ENCODE measurements around the gene LILRB4. TPM values are rescaled to one million over a fixed set of nuclear protein-coding genes. Genes with fewer than 3 reads are reported as not detected.

LILRB4 gene
- total RNA-seq, 1 donor from 2014 or later: not detected

- Histone ChIP-seq H3K36me3 (ENCODE audit: insufficient read depth, low read length) (no peaks in the 10 kb centered on the region), H3K27me3 (ENCODE audit: insufficient read depth, low read length) (no peaks in the 10 kb centered on the region), H2AFZ (ENCODE audit: low read depth, low read length) (no peak overlapping the region), H3K9ac (ENCODE audit: low read length) (no peak overlapping the region), H3K4me1 (ENCODE audit: insufficient read depth, low read length) (no peaks in the 10 kb centered on the region), H3K4me2 (ENCODE audit: low read length) (no peak overlapping the region), H3K9me3 (ENCODE audit: insufficient read depth, low read depth, low read length) (peaks cover 9% of the 10 kb centered on the region), H3K4me3 (ENCODE audit: insufficient read depth, low read depth, low read length) (no peak overlapping the region), H4K20me1 (ENCODE audit: insufficient read depth, low read length) (no peaks in the 10 kb centered on the region), H3K79me2 (ENCODE audit: insufficient read depth, low read length) (no peaks in the 10 kb centered on the region), H3K27ac (ENCODE audit: low read depth, low read length) (no peak overlapping the region)
- no peak overlapping the region for H3K27ac Mint-ChIP-seq (ENCODE audit: unreplicated experiment)
- TF ChIP-seq, protein P1, sequence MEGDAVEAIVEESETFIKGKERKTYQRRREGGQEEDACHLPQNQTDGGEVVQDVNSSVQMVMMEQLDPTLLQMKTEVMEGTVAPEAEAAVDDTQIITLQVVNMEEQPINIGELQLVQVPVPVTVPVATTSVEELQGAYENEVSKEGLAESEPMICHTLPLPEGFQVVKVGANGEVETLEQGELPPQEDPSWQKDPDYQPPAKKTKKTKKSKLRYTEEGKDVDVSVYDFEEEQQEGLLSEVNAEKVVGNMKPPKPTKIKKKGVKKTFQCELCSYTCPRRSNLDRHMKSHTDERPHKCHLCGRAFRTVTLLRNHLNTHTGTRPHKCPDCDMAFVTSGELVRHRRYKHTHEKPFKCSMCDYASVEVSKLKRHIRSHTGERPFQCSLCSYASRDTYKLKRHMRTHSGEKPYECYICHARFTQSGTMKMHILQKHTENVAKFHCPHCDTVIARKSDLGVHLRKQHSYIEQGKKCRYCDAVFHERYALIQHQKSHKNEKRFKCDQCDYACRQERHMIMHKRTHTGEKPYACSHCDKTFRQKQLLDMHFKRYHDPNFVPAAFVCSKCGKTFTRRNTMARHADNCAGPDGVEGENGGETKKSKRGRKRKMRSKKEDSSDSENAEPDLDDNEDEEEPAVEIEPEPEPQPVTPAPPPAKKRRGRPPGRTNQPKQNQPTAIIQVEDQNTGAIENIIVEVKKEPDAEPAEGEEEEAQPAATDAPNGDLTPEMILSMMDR (IDR thresholded peaks at IDR 0.05; ENCODE audit: insufficient read depth, low read depth, low read length): no peak
- TF ChIP-seq EZH2 (IDR thresholded peaks at IDR 0.05; ENCODE audit: insufficient read depth, low read length): no peak
- H3K27me3 Mint-ChIP-seq (ENCODE audit: low read depth, unreplicated experiment): no peaks in the 10 kb centered on the region
- no peak for FAIRE-seq
- peaks cover 21% of the 10 kb centered on the region for H3K9me3 Mint-ChIP-seq (ENCODE audit: unreplicated experiment)
- H3K4me3 Mint-ChIP-seq (ENCODE audit: unreplicated experiment): no peak overlapping the region
- H3K36me3 Mint-ChIP-seq (ENCODE audit: low read depth, unreplicated experiment): no peaks in the 10 kb centered on the region
- no peaks in the 10 kb centered on the region for H3K4me1 Mint-ChIP-seq (ENCODE audit: low read depth, unreplicated experiment)
- DNase-seq (ENCODE audit: low read depth): no peak
Measured at GRCh38 chr19:54660964-54661363, 1.8 kb upstream of the LILRB4 start.

DNA sequence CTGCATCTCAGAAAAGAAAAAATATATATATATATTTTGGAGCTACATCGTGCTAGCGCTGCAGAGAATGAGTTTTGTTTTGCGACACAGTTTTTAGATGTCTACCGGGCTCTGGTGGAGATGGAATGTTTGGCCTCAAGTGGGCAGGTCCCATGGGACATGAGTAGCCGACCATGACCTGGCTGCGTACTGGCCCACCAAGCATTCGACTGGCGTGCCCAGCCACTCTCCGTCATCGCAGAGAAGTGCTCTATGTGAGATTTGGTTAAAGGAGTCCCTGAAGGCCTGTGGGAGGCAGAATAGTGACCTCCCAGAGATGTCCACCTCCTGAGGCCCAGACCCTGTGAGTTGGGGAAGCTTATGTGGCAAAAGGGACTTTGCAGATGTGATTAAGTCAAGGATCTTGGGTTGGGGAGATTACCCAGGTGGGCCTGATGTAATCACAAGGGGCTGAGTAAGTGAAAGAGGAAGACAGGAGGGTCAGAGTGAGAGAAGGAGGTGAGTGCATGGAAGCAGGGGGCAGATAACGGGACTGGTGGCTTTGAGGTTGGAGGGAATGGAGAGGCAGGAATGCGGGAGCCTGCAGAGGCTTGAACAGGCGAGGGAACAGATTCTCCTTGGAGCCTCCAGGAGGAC, 821 bp upstream of the LILRB4 start:
- no peak overlapping the region for H3K4me3 ChIP-seq (ENCODE audit: insufficient read depth, low read depth, low read length)
- Mint-ChIP-seq H3K36me3 (ENCODE audit: low read depth, unreplicated experiment) (no peaks in the 10 kb centered on the region), H3K9me3 (ENCODE audit: unreplicated experiment) (peaks cover 23% of the 10 kb centered on the region), H3K4me3 (ENCODE audit: unreplicated experiment) (no peak overlapping the region), H3K4me1 (ENCODE audit: low read depth, unreplicated experiment) (no peaks in the 10 kb centered on the region), H3K27ac (ENCODE audit: unreplicated experiment) (no peak overlapping the region), H3K27me3 (ENCODE audit: low read depth, unreplicated experiment) (no peaks in the 10 kb centered on the region)
- DNase-seq (ENCODE audit: low read depth): no peak
- H4K20me1 ChIP-seq (ENCODE audit: insufficient read depth, low read length): no peaks in the 10 kb centered on the region
- H3K4me2 ChIP-seq (ENCODE audit: low read length): no peak overlapping the region
- H3K27ac ChIP-seq (ENCODE audit: low read depth, low read length): no peak overlapping the region
- TF ChIP-seq, protein P1 (IDR thresholded peaks at IDR 0.05; ENCODE audit: insufficient read depth, low read depth, low read length): no peak
- TF ChIP-seq EZH2 (IDR thresholded peaks at IDR 0.05; ENCODE audit: insufficient read depth, low read length): no peak
- no peak for FAIRE-seq
- H3K9ac ChIP-seq (ENCODE audit: low read length): no peak overlapping the region
- H3K79me2 ChIP-seq (ENCODE audit: insufficient read depth, low read length): no peaks in the 10 kb centered on the region
- no peaks in the 10 kb centered on the region for H3K36me3 ChIP-seq (ENCODE audit: insufficient read depth, low read length)
- no peak overlapping the region for H2AFZ ChIP-seq (ENCODE audit: low read depth, low read length)
- peaks cover 9% of the 10 kb centered on the region for H3K9me3 ChIP-seq (ENCODE audit: insufficient read depth, low read depth, low read length)
- no peaks in the 10 kb centered on the region for H3K27me3 ChIP-seq (ENCODE audit: insufficient read depth, low read length)
- no peaks in the 10 kb centered on the region for H3K4me1 ChIP-seq (ENCODE audit: insufficient read depth, low read length)

- Mint-ChIP-seq H3K27ac (ENCODE audit: unreplicated experiment) (no peak overlapping the region), H3K9me3 (ENCODE audit: unreplicated experiment) (peaks cover 10% of the 10 kb centered on the region), H3K4me3 (ENCODE audit: unreplicated experiment) (no peak overlapping the region), H3K36me3 (ENCODE audit: low read depth, unreplicated experiment) (no peaks in the 10 kb centered on the region), H3K4me1 (ENCODE audit: low read depth, unreplicated experiment) (no peaks in the 10 kb centered on the region), H3K27me3 (ENCODE audit: low read depth, unreplicated experiment) (no peaks in the 10 kb centered on the region)
- Histone ChIP-seq H3K9ac (ENCODE audit: low read length) (no peak overlapping the region), H3K79me2 (ENCODE audit: insufficient read depth, low read length) (no peaks in the 10 kb centered on the region), H4K20me1 (ENCODE audit: insufficient read depth, low read length) (no peaks in the 10 kb centered on the region), H3K4me2 (ENCODE audit: low read length) (no peak overlapping the region), H2AFZ (ENCODE audit: low read depth, low read length) (no peak overlapping the region), H3K4me3 (ENCODE audit: insufficient read depth, low read depth, low read length) (no peak overlapping the region), H3K27ac (ENCODE audit: low read depth, low read length) (no peak overlapping the region), H3K4me1 (ENCODE audit: insufficient read depth, low read length) (no peaks in the 10 kb centered on the region), H3K9me3 (ENCODE audit: insufficient read depth, low read depth, low read length) (peaks cover 9% of the 10 kb centered on the region), H3K27me3 (ENCODE audit: insufficient read depth, low read length) (no peaks in the 10 kb centered on the region), H3K36me3 (ENCODE audit: insufficient read depth, low read length) (no peaks in the 10 kb centered on the region)
- TF ChIP-seq, protein P1 (IDR thresholded peaks at IDR 0.05; ENCODE audit: insufficient read depth, low read depth, low read length): no peak
- TF ChIP-seq EZH2 (IDR thresholded peaks at IDR 0.05; ENCODE audit: insufficient read depth, low read length): no peak
- DNase-seq (ENCODE audit: low read depth) (no peak), FAIRE-seq (no peak)
Measured at GRCh38 chr19:54665530-54665929, 2.7 kb downstream of the LILRB4 start.

Data from astrocyte (in vitro differentiated cells and primary cell).